ENCODE data around the gene QRICH2.
"Not testable (repeated sequence)": the region's sequence is repeated elsewhere in the genome, so short reads cannot be mapped to it uniquely, and the experiment has no call there.

QRICH2 gene

GRCh38 chr17:76246080-76247066 lies 61.7 kb downstream of the QRICH2 start:
- no peak for DNase-seq

GRCh38 chr17:76244721-76245120 lies 63.4 kb downstream of the QRICH2 start:
- not testable (repeated sequence) for DNase-seq

GRCh38 chr17:76243826-76244679 lies 64.0 kb downstream of the QRICH2 start:
- DNase-seq: no peak

- no peak for DNase-seq
Observed at GRCh38 chr17:76241691-76242255, 66.3 kb downstream of the QRICH2 start.

GRCh38 chr17:76241204-76241538 lies 66.9 kb downstream of the QRICH2 start:
- DNase-seq: no peak

GRCh38 chr17:76240461-76241203 lies 67.4 kb downstream of the QRICH2 start, which contains the start of gene RNF157:
Gene RNF157, minus strand, starts transcription at chr17:76240493. Its CDS starts 253 bp downstream, at chr17:76240240.
- DNase-seq: peak; percentile 47 to 57

- no peak for DNase-seq
Observed at GRCh38 chr17:76239538-76240274, 68.4 kb downstream of the QRICH2 start.

GRCh38 chr17:76238847-76239537 lies 69.1 kb downstream of the QRICH2 start:
- DNase-seq: no peak

GRCh38 chr17:76237859-76238313 lies 70.2 kb downstream of the QRICH2 start:
- DNase-seq: no peak

- DNase-seq: no peak
Observed at GRCh38 chr17:76236603-76237002, 71.5 kb downstream of the QRICH2 start.

- no peak for DNase-seq
Observed at GRCh38 chr17:76235883-76236282, 72.2 kb downstream of the QRICH2 start.

GRCh38 chr17:76234354-76234679 lies 73.8 kb downstream of the QRICH2 start:
- no peak for DNase-seq

GRCh38 chr17:76233588-76234353 lies 74.3 kb downstream of the QRICH2 start:
- DNase-seq: no peak

GRCh38 chr17:76232342-76232741 lies 75.7 kb downstream of the QRICH2 start:
- DNase-seq: no peak

- DNase-seq: not testable (repeated sequence)
Observed at GRCh38 chr17:76226749-76227148, 81.3 kb downstream of the QRICH2 start.

GRCh38 chr17:76225373-76226086 lies 82.5 kb downstream of the QRICH2 start:
- not testable (repeated sequence) for DNase-seq

Measured in activated CD4-positive, alpha-beta T cell treated with anti-CD3 and anti-CD28 coated beads, Interleukin-2, amount 50 U/mL, for 4 hours (primary cell).